ENCODE data around the gene CEP135. TPM values are rescaled to one million over a fixed set of nuclear protein-coding genes. Genes with fewer than 3 reads are reported as not detected.

CEP135 gene
- total RNA-seq, 1 experiment from 2014 or later: 13.9 TPM

GRCh38 chr4:55979562-55979961, 30.8 kb downstream of the CEP135 start:
- Histone ChIP-seq H3K79me2 (ENCODE audit: insufficient read depth, low read length) (no peaks in the 10 kb centered on the region), H3K23me2 (ENCODE audit: insufficient read length, low read depth, low read length, poor library complexity, severe bottlenecking) (no peaks in the 10 kb centered on the region), H3K4me2 (ENCODE audit: insufficient read depth, insufficient read length, low read length) (no peak overlapping the region), H3K79me1 (ENCODE audit: insufficient read depth, low read depth, low read length, poor library complexity, severe bottlenecking) (no peaks in the 10 kb centered on the region), H3T11ph (ENCODE audit: low read length) (no peak overlapping the region), H3K56ac (ENCODE audit: insufficient read length, low read depth, low read length) (no peak overlapping the region), H3K23ac (ENCODE audit: insufficient read length, low read depth, low read length) (no peak overlapping the region), H2BK120ac (ENCODE audit: low read depth, low read length, poor library complexity, severe bottlenecking) (no peak overlapping the region), H2BK15ac (ENCODE audit: low read depth, low read length) (no peak overlapping the region), H3K4ac (ENCODE audit: low read depth, low read length) (no peak overlapping the region), H3K4me1 (ENCODE audit: insufficient read depth, low read length) (no peaks in the 10 kb centered on the region), H2BK12ac (ENCODE audit: insufficient read length, low read depth, low read length) (no peak overlapping the region), H3K18ac (ENCODE audit: insufficient read length, low read depth, low read length) (no peak overlapping the region), H2AK5ac (ENCODE audit: insufficient read length, low read length) (no peak overlapping the region), H2BK5ac (ENCODE audit: insufficient read length, low read length) (no peak overlapping the region), H4K91ac (ENCODE audit: insufficient read length, low read depth, low read length) (no peak overlapping the region), H3K27ac (ENCODE audit: insufficient read length, low read depth, low read length) (no peak overlapping the region), H3K14ac (ENCODE audit: insufficient read depth, low read length) (no peak overlapping the region), H4K20me1 (ENCODE audit: control insufficient read depth, insufficient read depth, insufficient read length) (no peaks in the 10 kb centered on the region), H4K8ac (replicated peaks; ENCODE audit: insufficient read length, low read depth, low read length) (no peak overlapping the region), H2AFZ (ENCODE audit: low read length) (no peak overlapping the region), H3K27me3 (ENCODE audit: insufficient read depth, low read length) (no peaks in the 10 kb centered on the region), H2BK20ac (ENCODE audit: low read depth, low read length, poor library complexity, severe bottlenecking) (no peak overlapping the region), H4K5ac (ENCODE audit: insufficient read length, low read depth, low read length) (no peak overlapping the region), H3K9ac (ENCODE audit: extremely low read depth, insufficient read length, low read length) (no peak overlapping the region), H3K9me3 (ENCODE audit: control insufficient read depth, low read depth, low read length) (no peaks in the 10 kb centered on the region)
- no CpG with 5 or more reads among the region's 3 CpGs for WGBS (ENCODE audit: extremely low coverage, insufficient read length, low lambda C conversion rate)
- no peak for DNase-seq
- Mint-ChIP-seq H3K9me3 (no peaks in the 10 kb centered on the region), H3K27ac (peak overlapping the region in 2 of 3 experiments; percentile 79; a peak in 3 of 7 replicates), H3K4me1 (peaks cover 3% of the 10 kb centered on the region in 2 experiments; a peak in 3 of 4 replicates), H3K4me3 (no peak overlapping the region), H3K36me3 (ENCODE audit: insufficient read depth in 1 of 3, low read depth in 3 of 3) (peaks cover 0 to 17% (median 14%) of the 10 kb centered on the region in 3 experiments; a peak in 3 of 7 replicates), H3K27me3 (ENCODE audit: low read depth) (no peaks in the 10 kb centered on the region)
- no peak for TF ChIP-seq CTCF (conservative IDR thresholded peaks at IDR 0.05)

Data from H9 (cell line).